Endothelial cell of umbilical vein (primary cell): ENCODE results near the gene FBN2. TPM values are rescaled to one million over a fixed set of nuclear protein-coding genes. Genes with fewer than 3 reads are reported as not detected.

Source experiments
- BruUV-seq: library from RNA; stranded (reverse); fragments of 400-500 nt; replicated peaks from 2 replicates; lab custom pipeline; 2021; lab: Mats Ljungman, UMichigan
- CTCF ChIA-PET: fragments of 300-600, 350-600 bp; sonication (Branson Sonifier 250); formaldehyde crosslinking; loops from one replicate; lab custom pipeline; 2021; ENCODE audit warnings: antibody characterized with exemption, inconsistent platforms; lab: Charles Lee
- POLR2A ChIA-PET: fragments of 300-600, 350-600 bp; sonication (Branson Sonifier 250); formaldehyde crosslinking; loops from one replicate; lab custom pipeline; 2021; ENCODE audit warnings: antibody characterized with exemption, inconsistent platforms; lab: Charles Lee
- DNase-seq: peaks from one replicate; pipeline ENCODE4 v3.0.0-alpha.2; 2011; ENCODE audit warnings: low read depth, low spot score
- FAIRE-seq: peaks from 2 replicates; lab custom pipeline; 2011; peaks lifted over from hg19 to GRCh38; lab: Jason Lieb, UNC
- H2AFZ ChIP-seq: 2 replicates; pipeline ENCODE4 v1.6.0; 2012; ENCODE audit warnings: low read depth, low read length, control low read depth, inconsistent platforms
- H3K27ac ChIP-seq: 2 replicates; pipeline ENCODE4 v1.5.1; 2011; ENCODE audit warnings: low read depth, mild to moderate bottlenecking, control low read depth, low read length, moderate library complexity; ENCODE audit not compliant: insufficient read depth
- H3K27me3 ChIP-seq, 2 experiments: 2 replicates each; pipeline versions ENCODE4 v1.6.0 to v1.6.1; 2011; ENCODE audit warnings: low read length in 2 of 2, mixed read lengths in 1 of 2; ENCODE audit not compliant: control insufficient read depth in 2 of 2, insufficient read depth in 2 of 2
- H3K36me3 ChIP-seq, 2 experiments: 2 replicates in 1 of 2; 3 replicates in 1 of 2; pipeline ENCODE4 v1.5.1; 2011; ENCODE audit warnings: low read length in 2 of 2, mild to moderate bottlenecking in 1 of 2, moderate library complexity in 1 of 2; ENCODE audit not compliant: control insufficient read depth in 2 of 2, insufficient read depth in 2 of 2; ENCODE audit errors: extremely low read depth in 1 of 2
- H3K4me1 ChIP-seq: 3 replicates; pipeline ENCODE4 v1.5.1; 2011; ENCODE audit warnings: mild to moderate bottlenecking, low read length; ENCODE audit not compliant: control insufficient read depth, insufficient read depth; ENCODE audit errors: extremely low read depth
- H3K4me2 ChIP-seq: 2 replicates; pipeline ENCODE4 v1.6.1; 2011; ENCODE audit warnings: low read length, control low read depth, mixed read lengths; ENCODE audit not compliant: insufficient read depth
- H3K4me3 ChIP-seq, 3 experiments: fragments of 200-600 bp in 1 of 3; sonication (generic), shearing (Covaris generic) in 1 of 3; replicated peaks in 1 of 3; 2 replicates each; pipeline ENCODE4 v1.5.1; 2011 to 2016; ENCODE audit warnings: control low read depth in 3 of 3, low read length in 3 of 3, mild to moderate bottlenecking in 2 of 3, inconsistent platforms in 1 of 3, low read depth in 1 of 3, moderate library complexity in 1 of 3; ENCODE audit not compliant: insufficient read depth in 1 of 3
- H3K79me2 ChIP-seq: 2 replicates; pipeline ENCODE4 v1.6.0; 2012; ENCODE audit warnings: low read length, inconsistent platforms; ENCODE audit not compliant: control insufficient read depth, insufficient read depth
- H3K9ac ChIP-seq: replicated peaks from 2 replicates; pipeline ENCODE3; 2011; ENCODE audit warnings: low read length, control low read depth; ENCODE audit not compliant: insufficient read depth; ENCODE audit errors: extremely low read depth
- H3K9me1 ChIP-seq: replicated peaks from 3 replicates; pipeline ENCODE4 v1.6.0; 2011; ENCODE audit warnings: mild to moderate bottlenecking, low read length; ENCODE audit not compliant: control insufficient read depth, insufficient read depth; ENCODE audit errors: extremely low read depth
- H3K9me3 ChIP-seq: replicated peaks from 2 replicates; pipeline ENCODE4 v1.5.1; 2012; ENCODE audit warnings: low read length, inconsistent platforms; ENCODE audit not compliant: control insufficient read depth, insufficient read depth
- H4K20me1 ChIP-seq: replicated peaks from 2 replicates; pipeline ENCODE3; 2011; ENCODE audit warnings: mild to moderate bottlenecking, low read length; ENCODE audit not compliant: control insufficient read depth, insufficient read depth; ENCODE audit errors: extremely low read depth
- CTCF ChIP-seq, 2 donors: IDR thresholded peaks; 1 replicate in 1 of 2; 2 replicates in 1 of 2; pipeline ENCODE4 v1.5.1; 2011; ENCODE audit warnings: low read length in 2 of 2, mild to moderate bottlenecking in 2 of 2, moderate library complexity in 2 of 2, control low read depth in 1 of 2, inconsistent platforms in 1 of 2, low read depth in 1 of 2; ENCODE audit not compliant: insufficient read depth in 1 of 2; ENCODE audit errors: extremely low read depth in 1 of 2
- EZH2 ChIP-seq: IDR thresholded peaks from 2 replicates; pipeline ENCODE4 v1.6.1; 2012; ENCODE audit warnings: borderline replicate concordance, low read depth, mild to moderate bottlenecking, moderate library complexity, low read length, inconsistent platforms; ENCODE audit not compliant: severe bottlenecking
- FOS ChIP-seq: IDR thresholded peaks from 2 replicates; pipeline ENCODE4 v1.6.1; 2011; ENCODE audit warnings: mild to moderate bottlenecking, low read length, moderate library complexity, borderline replicate concordance; ENCODE audit not compliant: insufficient read depth
- GATA2 ChIP-seq: IDR thresholded peaks from 2 replicates; pipeline ENCODE4 v1.7.0; 2011; ENCODE audit warnings: low read depth, mild to moderate bottlenecking, moderate library complexity, mixed read lengths, low read length; ENCODE audit not compliant: insufficient read length, insufficient read depth
- JUN ChIP-seq: IDR thresholded peaks from 2 replicates; pipeline ENCODE4 v1.6.1; 2011; ENCODE audit warnings: borderline replicate concordance, low read depth; ENCODE audit not compliant: insufficient read length, insufficient read depth
- MAX ChIP-seq: IDR thresholded peaks from 2 replicates; pipeline ENCODE4 v1.6.1; 2011; ENCODE audit not compliant: insufficient read depth, insufficient read length
- MYC ChIP-seq: IDR thresholded peaks from one replicate; pipeline ENCODE4 v1.6.1; 2011; ENCODE audit warnings: mild to moderate bottlenecking, low read depth, low read length
- POLR2A ChIP-seq: IDR thresholded peaks from 2 replicates; pipeline ENCODE4 v1.6.1; 2012; ENCODE audit warnings: low read depth, mild to moderate bottlenecking, control low read depth, low read length
- POLR2AphosphoS5 ChIP-seq: IDR thresholded peaks from 2 replicates; pipeline ENCODE4 v1.6.1; 2012; ENCODE audit warnings: low read depth, mild to moderate bottlenecking, control low read depth, low read length, moderate library complexity; ENCODE audit not compliant: insufficient read depth
- dilution Hi-C: fragments of 300-500 bp; cut with MboI; formaldehyde crosslinking; loops from one replicate; pipeline ENCODE4 v1.15.0; 2019; ENCODE audit warnings: low sequenced_read_pairs; ENCODE audit not compliant: extremely low pct_ligation_motif_present
- intact Hi-C: fragments of 100-400 bp; cut with micrococcal nuclease; formaldehyde crosslinking; loops from one replicate; pipeline ENCODE4 v1.10.0; 2022
- polyA plus RNA-seq, 4 experiments: library from polyadenylated mRNA; depleted of rRNA in 3 of 4; stranded (reverse) in 3 of 4; unstranded in 1 of 4; fragments of >200 nt; gene quantifications; 2 replicates each; pipeline versions ENCODE4 v1.2.1 to v1.2.3, GENCODE V29; 2011 to 2012; ENCODE audit warnings: missing spikeins in 1 of 4
- total RNA-seq: library from RNA; stranded (reverse); gene quantifications from 2 replicates; pipeline ENCODE4 v1.2.3, GENCODE V29; 2021

The FBN2 gene
- total and polyA plus RNA-seq, 2 donors (not counting 3 experiments of a cell fraction or from before 2014, with no cell fraction given): 21.8 to 57.4 TPM

- Histone ChIP-seq H3K27me3 (no peaks in the 10 kb centered on the region), H3K4me1 (peaks cover 2% of the 10 kb centered on the region), H3K79me2 (no peaks in the 10 kb centered on the region), H3K4me2 (no peak overlapping the region), H3K4me3 (no peak overlapping the region), H2AFZ (no peak overlapping the region), H3K36me3 (no peaks in the 10 kb centered on the region), H3K9me1 (no peaks in the 10 kb centered on the region), H4K20me1 (no peaks in the 10 kb centered on the region), H3K27ac (no peak overlapping the region), H3K9ac (no peak overlapping the region), H3K9me3 (no peaks in the 10 kb centered on the region)
- intact Hi-C loops: no loop called here
- DNase-seq (peak; percentile 11), FAIRE-seq (no peak)
- no TSS peak for BruUV-seq
- ChIA-PET CTCF (interaction anchor here (0.9 to 1.6 kb wide), 2 partner anchors 41 to 142 kb away, joined by 4 read pairs; no protein-coding TSS in a partner anchor), POLR2A (no interaction called here)
- TF ChIP-seq EZH2: no peak
- no peak for TF ChIP-seq MAX
- no peak for TF ChIP-seq FOS
- TF ChIP-seq GATA2: no peak
- TF ChIP-seq JUN: no peak
- no peak for TF ChIP-seq CTCF (IDR thresholded peaks at IDR 0.05; ENCODE audit: extremely low read depth in 1 of 2, insufficient read depth in 1 of 2, low read depth in 1 of 2, low read length in 2 of 2)
- TF ChIP-seq MYC: no peak
- TF ChIP-seq POLR2AphosphoS5: no peak
- no peak for TF ChIP-seq POLR2A
- dilution Hi-C loops: no loop called here
These were observed 5.3 kb downstream of the FBN2 start for GRCh38 chr5:128532776-128533175.
